OCI-LY7 (cell line): ENCODE results near the gene CIITA. TPM values are rescaled to one million over a fixed set of nuclear protein-coding genes. Genes with fewer than 3 reads are reported as not detected.
A peak's percentile ranks its signal among the peaks of the same experiment; 100 is the strongest.

Experiments used
- BruUV-seq: library from RNA; stranded (reverse); fragments of 400-500 nt; replicated peaks from 2 replicates; lab custom pipeline; 2021; lab: Mats Ljungman, UMichigan
- CTCF ChIA-PET: fragments of 300-600 bp; sonication (Branson Sonifier 250); formaldehyde crosslinking; loops from one replicate; lab custom pipeline; 2022; ENCODE audit warnings: antibody characterized with exemption; ENCODE audit not compliant: unreplicated experiment; lab: Charles Lee
- POLR2A ChIA-PET: fragments of 300-600 bp; sonication (Branson Sonifier 250); formaldehyde crosslinking; loops from one replicate; lab custom pipeline; 2022; ENCODE audit warnings: antibody characterized with exemption; lab: Charles Lee
- DNase-seq: peaks from one replicate; pipeline ENCODE4 v3.0.0-alpha.2; 2015; ENCODE audit warnings: low spot score
- H2AFZ ChIP-seq: fragments of 200-600 bp; sonication (generic), shearing (Covaris generic); 2 replicates; pipeline ENCODE4 v1.6.1; 2014; ENCODE audit warnings: mild to moderate bottlenecking, antibody characterized with exemption, low read length, moderate library complexity
- H3K27ac ChIP-seq: fragments of 200-600 bp; sonication (generic); 2 replicates; pipeline ENCODE4 v1.5.1; 2014; ENCODE audit warnings: mixed run types, low read depth, mild to moderate bottlenecking, moderate library complexity, low read length, inconsistent platforms; ENCODE audit not compliant: poor library complexity, severe bottlenecking
- H3K36me3 ChIP-seq: fragments of 200-600 bp; sonication (generic); 2 replicates; pipeline ENCODE4 v1.6.1; 2014; ENCODE audit warnings: mild to moderate bottlenecking, antibody characterized with exemption, low read length, moderate library complexity, mixed read lengths; ENCODE audit not compliant: insufficient read depth
- H3K4me1 ChIP-seq: fragments of 200-600 bp; sonication (generic); 2 replicates; pipeline ENCODE4 v1.5.1; 2014; ENCODE audit warnings: mild to moderate bottlenecking, low read length; ENCODE audit not compliant: insufficient read depth, poor library complexity, severe bottlenecking
- H3K4me2 ChIP-seq: fragments of 200-600 bp; sonication (generic); 2 replicates; pipeline ENCODE4 v1.6.1; 2014; ENCODE audit warnings: mild to moderate bottlenecking, low read length
- H3K4me3 ChIP-seq: fragments of 200-600 bp; sonication (generic); 2 replicates; pipeline ENCODE4 v1.5.1; 2014; ENCODE audit warnings: mild to moderate bottlenecking, low read depth, low read length; ENCODE audit not compliant: poor library complexity, severe bottlenecking
- H3K79me2 ChIP-seq: fragments of 200-600 bp; sonication (generic); 2 replicates; pipeline ENCODE4 v1.6.1; 2016; ENCODE audit warnings: low read depth, mild to moderate bottlenecking, low read length, moderate library complexity, mixed read lengths; ENCODE audit not compliant: insufficient read depth
- H3K9me2 ChIP-seq: fragments of 200-600 bp; sonication (generic); 2 replicates; pipeline ENCODE4 v1.6.1; 2016; ENCODE audit warnings: mild to moderate bottlenecking, low read length, mixed read lengths; ENCODE audit not compliant: insufficient read depth
- H3K9me3 ChIP-seq: fragments of 200-600 bp; sonication (generic); 2 replicates; pipeline ENCODE4 v1.6.1; 2014; ENCODE audit warnings: mild to moderate bottlenecking, mixed run types, low read length, mixed read lengths
- H4K20me1 ChIP-seq: fragments of 200-600 bp; sonication (generic); 2 replicates; pipeline ENCODE4 v1.6.1; 2014; ENCODE audit warnings: mild to moderate bottlenecking, antibody characterized with exemption, low read length, moderate library complexity, mixed read lengths; ENCODE audit not compliant: insufficient read depth
- EZH2phosphoT487 ChIP-seq: fragments of 200-600 bp; sonication (generic); IDR thresholded peaks from 2 replicates; pipeline ENCODE4 v1.6.1; 2018; ENCODE audit warnings: low read depth, borderline replicate concordance, mild to moderate bottlenecking, mixed run types, antibody characterized with exemption, low read length, moderate library complexity, mixed read lengths
- intact Hi-C: fragments of 100-400 bp; cut with micrococcal nuclease; formaldehyde crosslinking; loops from one replicate; pipeline ENCODE4 v1.10.0; 2022; ENCODE audit not compliant: unreplicated experiment
- total RNA-seq, 2 experiments: library from RNA; depleted of rRNA in 1 of 2; stranded (reverse); fragments of >200 nt in 1 of 2; shearing (Covaris generic) in 1 of 2; gene quantifications; 2 replicates each; pipeline ENCODE4 v1.2.3, GENCODE V29; 2014 to 2022
- TF ChIP-seq, protein P1 (sequence below): fragments of 200-600 bp; sonication (generic); conservative IDR thresholded peaks from 2 replicates; pipeline ENCODE4 v1.5.1; 2014; ENCODE audit warnings: mild to moderate bottlenecking, antibody characterized with exemption, low read length, moderate library complexity, mixed read lengths

CIITA gene
- total RNA-seq, 2 experiments from 2014 or later, result 68.7 to 101 TPM

DNA sequence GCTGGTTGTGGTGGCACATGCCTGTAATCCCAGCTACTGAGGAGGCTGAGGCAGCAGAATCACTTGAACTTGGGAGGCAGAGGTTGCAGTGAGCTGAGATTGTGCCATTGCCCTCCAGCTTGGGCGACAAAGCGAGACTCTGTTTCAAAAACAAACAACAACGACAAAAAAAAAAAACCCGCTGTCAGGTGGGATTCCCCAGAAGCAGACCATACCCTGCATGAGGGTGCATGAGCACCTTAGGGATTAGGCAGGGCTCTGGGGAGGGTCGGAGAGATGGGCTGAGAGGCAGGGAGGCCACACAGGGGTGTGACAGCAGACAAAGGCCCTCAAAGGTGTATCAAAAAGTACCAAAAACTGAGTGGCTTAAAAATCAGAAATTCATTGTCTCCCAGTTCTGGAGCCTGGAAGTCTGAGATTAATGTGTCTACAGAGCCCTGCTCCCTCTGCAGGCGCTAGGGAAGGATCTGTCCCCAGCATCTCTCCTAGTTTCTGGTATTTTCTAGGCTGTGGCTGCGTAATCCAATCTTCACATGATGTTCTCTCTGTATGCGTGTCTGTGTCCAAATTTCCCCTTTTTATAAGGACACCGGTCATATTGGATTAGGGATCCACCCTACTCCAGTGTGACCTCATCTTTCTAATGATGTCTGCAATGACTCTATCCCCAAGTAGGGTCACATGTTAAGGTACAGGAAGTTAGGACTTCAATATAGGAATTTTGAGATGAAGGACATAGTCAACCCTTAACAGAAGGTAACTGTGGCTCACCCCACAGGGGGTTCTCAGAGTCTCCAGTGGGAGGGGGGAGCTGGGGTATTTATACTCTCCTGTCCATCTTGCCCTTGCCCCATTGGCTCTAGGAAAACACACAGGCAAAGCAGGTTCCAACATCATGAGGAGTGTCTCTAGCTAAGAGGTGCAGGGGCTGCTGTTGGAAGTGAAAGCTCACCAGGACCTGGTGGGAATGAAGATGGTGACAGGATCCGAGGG lies 44.8 kb upstream of the CIITA start:
- no peak overlapping the region for H3K4me3 ChIP-seq
- H3K9me2 ChIP-seq, result no peaks in the 10 kb centered on the region
- POLR2A ChIA-PET, result interaction anchor here (0.7 kb wide), 1 partner anchor 88 kb away, joined by 5 read pairs; the partner anchor contains the start of gene NUBP1
- H3K4me2 ChIP-seq, result peak overlapping the region; percentile 28; the same call in 1 of the 2 replicates
- TF ChIP-seq, protein P1, sequence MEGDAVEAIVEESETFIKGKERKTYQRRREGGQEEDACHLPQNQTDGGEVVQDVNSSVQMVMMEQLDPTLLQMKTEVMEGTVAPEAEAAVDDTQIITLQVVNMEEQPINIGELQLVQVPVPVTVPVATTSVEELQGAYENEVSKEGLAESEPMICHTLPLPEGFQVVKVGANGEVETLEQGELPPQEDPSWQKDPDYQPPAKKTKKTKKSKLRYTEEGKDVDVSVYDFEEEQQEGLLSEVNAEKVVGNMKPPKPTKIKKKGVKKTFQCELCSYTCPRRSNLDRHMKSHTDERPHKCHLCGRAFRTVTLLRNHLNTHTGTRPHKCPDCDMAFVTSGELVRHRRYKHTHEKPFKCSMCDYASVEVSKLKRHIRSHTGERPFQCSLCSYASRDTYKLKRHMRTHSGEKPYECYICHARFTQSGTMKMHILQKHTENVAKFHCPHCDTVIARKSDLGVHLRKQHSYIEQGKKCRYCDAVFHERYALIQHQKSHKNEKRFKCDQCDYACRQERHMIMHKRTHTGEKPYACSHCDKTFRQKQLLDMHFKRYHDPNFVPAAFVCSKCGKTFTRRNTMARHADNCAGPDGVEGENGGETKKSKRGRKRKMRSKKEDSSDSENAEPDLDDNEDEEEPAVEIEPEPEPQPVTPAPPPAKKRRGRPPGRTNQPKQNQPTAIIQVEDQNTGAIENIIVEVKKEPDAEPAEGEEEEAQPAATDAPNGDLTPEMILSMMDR, result no peak
- TF ChIP-seq EZH2phosphoT487, result no peak
- no peaks in the 10 kb centered on the region for H3K36me3 ChIP-seq
- DNase-seq, result peak; percentile 18
- H2AFZ ChIP-seq, result peak overlapping the region; percentile 53
- H3K27ac ChIP-seq, result no peak overlapping the region
- no peaks in the 10 kb centered on the region for H4K20me1 ChIP-seq
- H3K79me2 ChIP-seq, result no peaks in the 10 kb centered on the region
- intact Hi-C loops, result no loop called here
- BruUV-seq, result no TSS peak
- H3K9me3 ChIP-seq, result no peaks in the 10 kb centered on the region
- H3K4me1 ChIP-seq, result peaks cover 21% of the 10 kb centered on the region
- CTCF ChIA-PET, result no interaction called here

DNA sequence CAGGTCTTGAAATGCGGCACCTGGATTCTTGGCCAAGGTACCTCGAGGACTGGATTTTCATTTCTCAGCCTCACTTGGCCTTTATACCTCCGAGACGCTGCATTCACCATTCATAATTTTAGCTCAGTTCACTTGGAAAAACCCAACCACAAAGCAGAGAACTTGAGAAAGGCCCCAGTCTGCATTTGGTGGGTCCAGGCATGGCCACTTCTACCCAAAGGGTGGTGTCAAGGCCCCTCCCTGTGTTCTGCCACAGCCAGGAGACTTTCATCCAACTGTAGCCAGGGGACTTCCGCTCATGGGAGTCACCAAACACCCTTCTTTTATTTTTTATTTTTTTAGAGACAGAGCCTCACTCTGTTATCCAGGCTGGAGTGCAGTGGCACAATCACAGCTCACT lies 43.7 kb upstream of the CIITA start:
- Histone ChIP-seq H3K36me3 (no peaks in the 10 kb centered on the region), H3K4me1 (peaks cover 21% of the 10 kb centered on the region), H4K20me1 (no peaks in the 10 kb centered on the region), H3K79me2 (no peaks in the 10 kb centered on the region), H3K9me3 (no peaks in the 10 kb centered on the region), H3K9me2 (no peaks in the 10 kb centered on the region), H3K27ac (no peak overlapping the region), H3K4me3 (no peak overlapping the region), H3K4me2 (no peak overlapping the region), H2AFZ (no peak overlapping the region)
- no peak for DNase-seq
- ChIA-PET POLR2A (no interaction called here), CTCF (no interaction called here)
- intact Hi-C loops, result no loop called here
- TF ChIP-seq, protein P1, result no peak
- TF ChIP-seq EZH2phosphoT487, result no peak
- BruUV-seq, result no TSS peak
